Measurements from ENCODE around the gene FBXO7.

FBXO7 gene

GRCh38 chr22:32533265-32534111 lies 58.9 kb downstream of the FBXO7 start:
- DNase-seq = no peak

GRCh38 chr22:32534252-32535235 lies 59.9 kb downstream of the FBXO7 start:
- peak; percentile 35 for DNase-seq

- no peak for DNase-seq
Observed at GRCh38 chr22:32535531-32536190, 61.0 kb downstream of the FBXO7 start.

GRCh38 chr22:32536352-32536751 lies 61.7 kb downstream of the FBXO7 start:
- no peak for DNase-seq

- no peak for DNase-seq
Observed at GRCh38 chr22:32538521-32538920, 63.9 kb downstream of the FBXO7 start.

GRCh38 chr22:32539631-32540421 lies 65.2 kb downstream of the FBXO7 start:
- DNase-seq = no peak

GRCh38 chr22:32541481-32541880 lies 66.9 kb downstream of the FBXO7 start:
- no peak for DNase-seq

- no peak for DNase-seq
Observed at GRCh38 chr22:32542066-32542676, 67.6 kb downstream of the FBXO7 start.

- no peak for DNase-seq
Observed at GRCh38 chr22:32542677-32543357, 68.2 kb downstream of the FBXO7 start.

- no peak for DNase-seq
Observed at GRCh38 chr22:32544953-32545558, 70.4 kb downstream of the FBXO7 start.

GRCh38 chr22:32545801-32546200 lies 71.2 kb downstream of the FBXO7 start:
- peak; percentile 5 for DNase-seq

- no peak for DNase-seq
Observed at GRCh38 chr22:32546496-32546895, 71.9 kb downstream of the FBXO7 start.

GRCh38 chr22:32546935-32547334 lies 72.3 kb downstream of the FBXO7 start:
- DNase-seq = no peak

GRCh38 chr22:32548039-32548438 lies 73.4 kb downstream of the FBXO7 start:
- no peak for DNase-seq

Data from inflammatory macrophage treated with lipopolysaccharide for 4 hours (primary cell).